BJ (cell line): ENCODE measurements around the gene SLC39A11. TPM values are rescaled to one million over a fixed set of nuclear protein-coding genes. Genes with fewer than 3 reads are reported as not detected.

Source experiments
- CTCF ChIA-PET: fragments of 350-600 bp; formaldehyde crosslinking; extraction: SDS; loops from one replicate; lab custom pipeline; 2021; ENCODE audit warnings: antibody characterized with exemption, inconsistent platforms; lab: Yijun Ruan, JAX
- POLR2A ChIA-PET: fragments of 300-600 bp; sonication (Branson Sonifier 250); formaldehyde crosslinking; extraction: SDS; loops from one replicate; lab custom pipeline; 2021; ENCODE audit warnings: antibody characterized with exemption; lab: Charles Lee
- DNase-seq: peaks from one replicate; pipeline ENCODE4 v3.0.0-alpha.2; 2011; ENCODE audit warnings: low read depth
- H3K27me3 ChIP-seq: 2 replicates; pipeline ENCODE4 v1.6.0; 2011; ENCODE audit warnings: low read length; ENCODE audit not compliant: control insufficient read depth, insufficient read depth
- H3K36me3 ChIP-seq: 2 replicates; pipeline ENCODE4 v1.5.1; 2011; ENCODE audit warnings: low read length; ENCODE audit not compliant: control insufficient read depth, insufficient read depth
- H3K4me3 ChIP-seq: 2 replicates; pipeline ENCODE4 v1.5.1; 2011; ENCODE audit warnings: low read depth, mild to moderate bottlenecking, control low read depth, low read length
- polyA plus RNA-seq: library from polyadenylated mRNA; depleted of rRNA; stranded (reverse); fragments of >200 nt; gene quantifications from 2 replicates; pipeline ENCODE4 v1.2.3, GENCODE V29; 2011
- TF ChIP-seq, protein P1 (sequence below): IDR thresholded peaks from 2 replicates; pipeline ENCODE4 v1.5.1; 2011; ENCODE audit warnings: low read depth, mild to moderate bottlenecking, control low read depth, inconsistent platforms, low read length, moderate library complexity; ENCODE audit not compliant: insufficient read depth

The SLC39A11 gene
- polyA plus RNA-seq, 1 experiment, result 20.9 TPM

DNA sequence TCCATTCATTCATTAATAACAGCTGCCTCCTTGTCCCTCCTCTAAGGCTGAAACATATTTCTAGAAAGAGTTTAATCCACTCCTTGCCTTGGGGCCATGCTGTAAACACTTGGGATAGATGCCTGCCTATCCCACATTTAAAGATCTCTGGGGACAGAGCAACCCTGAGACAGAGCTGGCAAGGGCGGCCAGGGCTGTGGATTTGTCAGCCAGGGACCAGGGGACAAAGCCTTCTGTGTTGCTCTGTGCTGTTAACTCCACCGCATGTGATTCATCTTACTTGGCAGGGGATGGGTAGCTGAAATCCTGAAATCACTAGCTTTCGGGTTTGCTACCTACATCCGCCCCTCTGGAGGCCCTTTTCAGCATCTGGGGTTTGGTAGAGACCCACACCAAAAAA lies 392.9 kb downstream of the SLC39A11 start:
- no peaks in the 10 kb centered on the region for H3K27me3 ChIP-seq
- no peaks in the 10 kb centered on the region for H3K36me3 ChIP-seq
- ChIA-PET POLR2A (interaction anchor here (0.7 kb wide), 1 partner anchor 16 kb away, joined by 3 read pairs; no protein-coding TSS in a partner anchor), CTCF (interaction anchor here (1.6 to 3.3 kb wide), 5 partner anchors 12 to 143 kb away, joined by 6 to 13 read pairs (median 9); no protein-coding TSS in a partner anchor)
- TF ChIP-seq, protein P1, sequence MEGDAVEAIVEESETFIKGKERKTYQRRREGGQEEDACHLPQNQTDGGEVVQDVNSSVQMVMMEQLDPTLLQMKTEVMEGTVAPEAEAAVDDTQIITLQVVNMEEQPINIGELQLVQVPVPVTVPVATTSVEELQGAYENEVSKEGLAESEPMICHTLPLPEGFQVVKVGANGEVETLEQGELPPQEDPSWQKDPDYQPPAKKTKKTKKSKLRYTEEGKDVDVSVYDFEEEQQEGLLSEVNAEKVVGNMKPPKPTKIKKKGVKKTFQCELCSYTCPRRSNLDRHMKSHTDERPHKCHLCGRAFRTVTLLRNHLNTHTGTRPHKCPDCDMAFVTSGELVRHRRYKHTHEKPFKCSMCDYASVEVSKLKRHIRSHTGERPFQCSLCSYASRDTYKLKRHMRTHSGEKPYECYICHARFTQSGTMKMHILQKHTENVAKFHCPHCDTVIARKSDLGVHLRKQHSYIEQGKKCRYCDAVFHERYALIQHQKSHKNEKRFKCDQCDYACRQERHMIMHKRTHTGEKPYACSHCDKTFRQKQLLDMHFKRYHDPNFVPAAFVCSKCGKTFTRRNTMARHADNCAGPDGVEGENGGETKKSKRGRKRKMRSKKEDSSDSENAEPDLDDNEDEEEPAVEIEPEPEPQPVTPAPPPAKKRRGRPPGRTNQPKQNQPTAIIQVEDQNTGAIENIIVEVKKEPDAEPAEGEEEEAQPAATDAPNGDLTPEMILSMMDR, result no peak
- no peak for DNase-seq
- no peak overlapping the region for H3K4me3 ChIP-seq

DNA sequence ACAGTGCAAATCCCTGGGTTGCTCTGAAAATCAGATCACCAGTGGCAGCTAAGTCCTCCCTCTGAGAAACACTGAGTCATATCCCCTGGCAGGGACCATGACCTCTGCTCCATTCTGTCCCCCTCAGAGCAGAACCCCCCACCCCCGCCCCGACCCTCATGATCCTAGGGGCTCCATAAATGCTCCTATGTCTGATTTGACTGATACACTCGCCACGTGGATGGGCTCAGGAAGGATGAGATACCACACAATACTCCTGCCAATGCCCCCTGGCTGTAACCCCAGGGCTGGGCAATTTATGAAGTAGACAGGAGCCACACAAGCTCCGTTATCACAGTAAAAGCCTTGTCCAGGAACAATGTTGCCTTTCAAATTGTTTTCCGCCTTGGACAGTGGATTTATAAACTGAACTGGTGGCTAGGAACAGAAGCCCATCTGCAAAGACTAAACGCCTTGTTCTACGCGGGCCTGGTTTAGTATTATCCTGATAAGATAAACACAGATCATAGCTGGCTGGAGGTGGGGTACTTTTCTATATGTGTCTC lies 394.8 kb downstream of the SLC39A11 start:
- DNase-seq, result no peak
- TF ChIP-seq, protein P1, result no peak
- POLR2A ChIA-PET, result no interaction called here
- CTCF ChIA-PET, result interaction anchor here (2.2 kb wide), 1 partner anchor 141 kb away, joined by 8 read pairs; no protein-coding TSS in a partner anchor
- Histone ChIP-seq H3K36me3 (no peaks in the 10 kb centered on the region), H3K27me3 (no peaks in the 10 kb centered on the region), H3K4me3 (no peak overlapping the region)

DNA sequence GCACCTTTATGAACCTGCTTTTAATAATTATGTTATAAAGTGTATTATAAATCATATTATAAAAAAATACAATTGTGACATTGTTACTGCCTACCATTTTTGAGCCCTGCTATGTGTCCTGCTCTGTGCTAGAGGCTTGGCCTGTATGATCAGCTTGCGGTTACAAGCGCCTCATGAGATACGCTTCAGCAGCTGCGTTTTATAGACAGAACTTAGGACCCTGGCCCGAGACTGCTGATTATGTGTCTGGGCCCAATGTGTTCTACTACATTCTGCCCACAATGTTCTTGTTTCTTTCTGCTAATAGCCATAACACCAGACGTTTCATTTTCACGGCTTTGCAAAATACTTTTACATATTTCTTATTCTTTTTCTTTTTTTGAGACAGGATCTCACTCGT lies 395.8 kb downstream of the SLC39A11 start:
- TF ChIP-seq, protein P1, result no peak
- POLR2A ChIA-PET, result no interaction called here
- CTCF ChIA-PET, result no interaction called here

DNA sequence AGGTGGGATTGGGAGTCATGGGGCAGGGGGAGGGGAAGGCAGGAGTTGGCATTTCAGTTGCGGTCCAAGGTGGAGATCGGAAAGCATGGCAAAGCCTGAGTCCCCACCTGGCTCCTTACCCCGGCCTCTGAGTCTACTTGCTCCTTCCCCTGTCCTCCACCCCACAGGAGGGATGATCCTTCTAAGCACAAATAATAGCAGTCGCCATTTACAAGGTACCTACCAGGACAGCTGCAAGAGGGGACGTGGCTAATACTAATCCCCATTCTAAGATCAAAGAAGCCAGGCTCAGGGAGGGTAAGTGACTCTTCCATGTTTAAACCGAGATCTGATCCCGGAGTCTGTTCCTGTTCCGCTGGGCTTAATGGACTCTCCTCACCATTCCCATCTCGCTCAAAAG lies 396.3 kb downstream of the SLC39A11 start:
- H3K36me3 ChIP-seq, result no peaks in the 10 kb centered on the region
- no peak overlapping the region for H3K4me3 ChIP-seq
- no peaks in the 10 kb centered on the region for H3K27me3 ChIP-seq
- ChIA-PET POLR2A (no interaction called here), CTCF (interaction anchor here (1.2 kb wide), 1 partner anchor 139 kb away, joined by 6 read pairs; no protein-coding TSS in a partner anchor)
- TF ChIP-seq, protein P1, result no peak
- no peak for DNase-seq

More for the DNA sequence above, 395.8 kb downstream of the SLC39A11 start:
- Histone ChIP-seq H3K4me3 (no peak overlapping the region), H3K27me3 (no peaks in the 10 kb centered on the region), H3K36me3 (no peaks in the 10 kb centered on the region)
- DNase-seq, result no peak

DNA sequence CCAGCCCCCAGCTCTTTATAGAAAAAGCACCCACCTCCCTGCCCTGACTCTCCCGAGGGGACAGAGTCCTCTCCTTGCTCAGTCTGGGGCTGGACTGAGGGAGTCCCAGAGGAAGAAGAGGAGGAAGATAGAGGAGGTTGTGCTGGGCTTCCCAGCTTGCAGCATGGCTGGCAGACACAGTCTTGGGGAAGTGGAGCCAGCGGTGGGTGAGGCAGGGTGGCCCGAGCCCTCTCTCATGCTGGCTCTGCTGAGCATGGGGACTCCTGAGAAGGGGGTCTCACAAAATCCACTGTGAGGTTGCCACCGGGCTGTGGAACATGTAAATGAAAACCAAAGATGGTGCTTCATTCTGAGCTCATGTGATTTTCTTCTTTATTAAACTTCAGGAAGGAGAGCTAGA lies 398.5 kb downstream of the SLC39A11 start:
- Histone ChIP-seq H3K27me3 (no peaks in the 10 kb centered on the region), H3K4me3 (no peak overlapping the region), H3K36me3 (no peaks in the 10 kb centered on the region)
- TF ChIP-seq, protein P1, result no peak
- CTCF ChIA-PET, result interaction anchor here (1.5 kb wide), 1 partner anchor 33 kb away, joined by 5 read pairs; no protein-coding TSS in a partner anchor
- no peak for DNase-seq
- POLR2A ChIA-PET, result no interaction called here
